Fibroblast of the aortic adventitia (primary cell): ENCODE results near the gene TXNDC2. TPM values are rescaled to one million over a fixed set of nuclear protein-coding genes. Genes with fewer than 3 reads are reported as not detected.

ENCODE experiments used
- DNase-seq: peaks from one replicate; pipeline ENCODE4 v3.0.0-alpha.2; 2010; ENCODE audit warnings: low read depth
- H3K4me3 ChIP-seq: 2 replicates; pipeline ENCODE4 v1.5.1; 2011; ENCODE audit warnings: low read depth, mild to moderate bottlenecking, control low read depth, low read length, moderate library complexity
- CTCF ChIP-seq: IDR thresholded peaks from 2 replicates; pipeline ENCODE4 v1.5.1; 2011; ENCODE audit warnings: mild to moderate bottlenecking, low read length, control low read depth, inconsistent platforms; ENCODE audit not compliant: insufficient read depth
- total RNA-seq: library from RNA; depleted of rRNA; stranded (reverse); fragments of >200 nt; gene quantifications from 2 replicates; pipeline ENCODE4 v1.2.3, GENCODE V29; 2012; ENCODE audit warnings: low replicate concordance

TXNDC2 gene
- total RNA-seq, 1 donor = 0.27 TPM

DNA sequence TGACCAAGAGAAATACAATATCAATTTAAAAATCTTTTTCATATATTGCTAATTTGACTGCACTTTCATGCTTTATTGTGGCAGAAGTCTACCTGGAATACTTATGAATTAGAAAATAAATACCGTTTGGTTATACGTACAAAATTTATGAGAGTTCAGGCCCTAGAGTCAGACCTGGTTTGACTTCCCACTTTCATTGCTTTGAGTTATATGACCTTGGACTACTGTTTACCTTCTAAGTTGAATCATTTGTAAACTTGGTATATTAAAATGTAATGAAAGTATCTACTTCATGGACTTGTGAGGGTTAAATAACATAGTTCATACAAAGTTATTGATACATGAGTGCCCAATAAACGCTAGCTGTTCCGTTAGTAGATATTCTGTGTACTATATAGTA lies 40.0 kb downstream of the TXNDC2 start:
- no peak for DNase-seq
- no peak overlapping the region for H3K4me3 ChIP-seq
- TF ChIP-seq CTCF = no peak

DNA sequence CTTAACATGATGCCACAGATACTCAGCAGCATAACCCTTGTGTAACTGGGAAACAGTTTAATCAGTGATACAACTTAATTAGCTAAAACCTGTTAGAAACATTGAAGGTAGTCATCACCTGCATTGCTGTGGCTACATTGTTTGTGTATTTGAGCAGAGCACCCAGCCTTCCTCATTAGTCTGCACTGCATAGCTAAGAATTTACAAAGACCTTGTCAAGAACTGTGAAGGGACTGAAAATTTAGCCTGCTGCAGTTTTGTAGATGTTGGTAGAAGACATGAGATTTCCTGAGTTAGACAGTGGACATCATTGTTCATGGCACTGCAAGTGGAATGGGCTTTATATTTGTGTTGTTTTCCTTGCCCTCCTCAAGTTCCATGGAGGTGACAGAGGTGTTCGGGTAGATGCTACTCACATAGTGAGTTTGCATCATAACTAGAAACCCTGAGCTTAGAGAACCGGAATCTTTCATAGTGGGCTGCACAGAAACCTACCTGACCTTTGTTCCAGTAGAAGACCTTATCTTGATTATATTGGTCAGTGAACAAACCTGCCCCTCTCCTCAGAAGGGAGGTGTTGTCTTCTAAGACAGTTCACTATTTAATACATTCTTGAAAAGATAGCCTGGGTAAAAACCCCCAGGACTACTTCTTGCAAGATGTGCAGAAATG lies 40.6 kb downstream of the TXNDC2 start:
- no peak for DNase-seq
- no peak overlapping the region for H3K4me3 ChIP-seq
- TF ChIP-seq CTCF = no peak

DNA sequence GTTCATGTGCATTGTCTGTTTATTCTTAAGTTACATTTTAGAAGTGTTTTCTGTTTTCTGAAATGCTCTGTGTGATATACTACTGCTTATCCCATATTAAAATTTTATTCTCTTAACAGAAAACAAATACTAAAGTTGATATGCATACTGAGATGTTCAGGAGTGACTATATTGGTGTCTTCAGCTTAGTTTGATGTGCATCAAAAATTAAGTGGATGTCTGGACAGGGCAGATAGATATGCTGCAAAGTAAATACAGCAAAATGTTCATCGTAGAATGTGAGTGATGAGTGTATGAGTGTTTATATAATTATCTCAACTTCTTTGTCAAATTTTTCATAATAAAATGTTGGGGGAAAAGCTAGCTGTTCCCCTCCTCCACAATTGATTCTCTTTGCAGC lies 41.2 kb downstream of the TXNDC2 start:
- H3K4me3 ChIP-seq = no peak overlapping the region
- DNase-seq = no peak
- TF ChIP-seq CTCF = no peak

DNA sequence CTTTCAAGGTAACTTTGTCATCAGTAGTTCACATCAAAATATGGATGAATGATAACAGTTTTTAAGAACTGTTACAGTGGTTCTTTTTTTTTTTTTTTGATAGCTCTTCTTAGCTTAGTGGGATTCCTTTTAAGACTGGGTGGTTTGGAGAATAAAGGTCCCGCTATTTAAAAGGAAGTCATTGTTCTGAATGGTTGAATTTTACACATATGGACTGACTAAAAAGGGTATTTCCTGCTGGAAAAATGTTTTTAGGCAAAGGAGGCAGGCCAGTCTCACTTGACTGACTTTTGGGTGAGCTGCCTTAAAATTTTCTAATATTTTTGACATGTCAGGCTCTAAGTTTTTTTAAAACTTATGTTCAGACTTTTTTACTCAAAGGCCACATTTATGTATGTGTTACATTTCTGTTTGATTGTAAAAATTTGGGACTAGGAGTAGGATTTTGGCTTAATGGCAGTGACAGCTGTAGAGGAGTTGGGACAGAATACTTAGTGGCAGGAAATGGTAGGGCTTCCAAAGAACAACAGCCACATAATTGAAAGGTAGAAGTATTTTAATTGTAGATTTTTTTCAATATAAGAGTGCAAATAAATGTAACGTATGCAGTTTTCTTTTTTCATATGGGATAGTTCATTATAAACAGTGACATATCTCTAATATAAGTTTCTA lies 41.8 kb downstream of the TXNDC2 start:
- no peak for DNase-seq
- TF ChIP-seq CTCF = no peak
- H3K4me3 ChIP-seq = no peak overlapping the region

DNA sequence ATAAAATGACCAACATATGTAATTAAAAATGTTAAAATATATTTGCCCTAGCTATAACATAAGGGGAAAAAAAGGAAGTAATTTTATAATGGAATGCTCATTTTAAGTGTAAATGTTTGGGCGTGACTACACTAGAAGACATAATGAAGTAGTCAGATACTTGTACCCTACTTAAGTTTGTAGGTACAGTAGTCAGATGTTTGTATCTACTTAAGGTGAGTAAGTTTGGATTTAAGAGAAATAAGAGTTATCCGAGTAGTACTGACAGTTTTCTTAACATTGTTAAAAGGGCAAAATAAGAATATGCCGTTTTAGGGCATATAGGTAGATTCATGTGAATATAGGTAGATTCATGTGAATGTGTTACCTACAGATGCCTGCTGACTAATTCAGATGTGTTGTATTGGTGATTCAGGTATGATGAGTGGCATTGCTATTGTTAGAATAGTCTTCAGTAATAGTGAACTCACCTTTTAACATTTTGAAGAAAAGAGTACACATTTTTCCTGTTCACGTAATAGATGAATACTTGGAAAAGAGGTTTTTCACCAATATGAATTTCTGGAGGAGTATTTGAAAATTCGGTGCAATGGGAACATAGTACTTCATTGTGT lies 43.0 kb downstream of the TXNDC2 start:
- DNase-seq = no peak
- TF ChIP-seq CTCF = no peak
- H3K4me3 ChIP-seq = no peak overlapping the region

- no peak overlapping the region for H3K4me3 ChIP-seq
- TF ChIP-seq CTCF = no peak
- DNase-seq = no peak
Measured at GRCh38 chr18:9930299-9930884, 44.6 kb downstream of the TXNDC2 start.
